HepG2 (cell line): Measurements from ENCODE around the gene SLC39A3. TPM values are rescaled to one million over a fixed set of nuclear protein-coding genes. Genes with fewer than 3 reads are reported as not detected.

ENCODE experiments used
- HNF4G ChIP-seq, 2 experiments: sonication (generic) in 1 of 2; formaldehyde crosslinking in 1 of 2; IDR thresholded peaks; 2 replicates each; pipeline versions ENCODE4 v1.4.0 to v1.6.1; 2011 to 2020; ENCODE audit warnings: borderline replicate concordance in 2 of 2, low read depth in 2 of 2, mild to moderate bottlenecking in 2 of 2, low read length in 1 of 2, missing genetic modification reagents in 1 of 2, moderate library complexity in 1 of 2
- IRX3 ChIP-seq: sonication (generic); formaldehyde crosslinking; IDR thresholded peaks from 2 replicates; pipeline ENCODE4 v1.8.1; 2023; ENCODE audit warnings: mild to moderate bottlenecking, low read depth, missing genetic modification reagents, borderline replicate concordance
- JARID2 ChIP-seq: sonication (generic); formaldehyde crosslinking; IDR thresholded peaks from 2 replicates; pipeline ENCODE4 v1.8.1; 2023; ENCODE audit warnings: missing genetic modification reagents, inconsistent platforms; ENCODE audit not compliant: insufficient replicate concordance
- MZF1 ChIP-seq: sonication (generic); formaldehyde crosslinking; IDR thresholded peaks from 2 replicates; pipeline ENCODE4 v1.8.1; 2023; ENCODE audit warnings: mild to moderate bottlenecking, missing genetic modification reagents, borderline replicate concordance
- NFKBIZ ChIP-seq: IDR thresholded peaks from 2 replicates; pipeline ENCODE4 v1.6.1; 2018; ENCODE audit warnings: missing genetic modification reagents, missing compliant biosample characterization
- SRSF1 ChIP-seq: fragments of 200-400 bp; formaldehyde crosslinking; optimal IDR thresholded peaks from 2 replicates; pipeline ENCODE3; 2017; ENCODE audit warnings: mild to moderate bottlenecking, low read depth, low read length, moderate library complexity
- UBTF ChIP-seq: sonication (generic); formaldehyde crosslinking; IDR thresholded peaks from 2 replicates; pipeline ENCODE4 v1.4.0; 2020; ENCODE audit warnings: mild to moderate bottlenecking, missing genetic modification reagents
- ZNF318 ChIP-seq: sonication (generic); formaldehyde crosslinking; IDR thresholded peaks from 2 replicates; pipeline ENCODE4 v1.4.0; 2020; ENCODE audit warnings: mild to moderate bottlenecking, missing genetic modification reagents
- ZNF414 ChIP-seq: sonication (generic); formaldehyde crosslinking; IDR thresholded peaks from 2 replicates; pipeline ENCODE4 v1.5.0; 2020; ENCODE audit warnings: missing genetic modification reagents
- ZNF451 ChIP-seq: sonication (generic); formaldehyde crosslinking; IDR thresholded peaks from 2 replicates; pipeline ENCODE4 v1.5.0; 2020; ENCODE audit warnings: mild to moderate bottlenecking, missing genetic modification reagents
- ZNF550 ChIP-seq: sonication (generic); formaldehyde crosslinking; IDR thresholded peaks from 2 replicates; pipeline ENCODE4 v1.4.0; 2020; ENCODE audit warnings: mild to moderate bottlenecking, missing genetic modification reagents, borderline replicate concordance
- ZNF629 ChIP-seq: sonication (generic); formaldehyde crosslinking; conservative IDR thresholded peaks from 2 replicates; pipeline ENCODE4 v1.5.0; 2020; ENCODE audit warnings: missing genetic modification reagents
- ZNF713 ChIP-seq: sonication (generic); formaldehyde crosslinking; IDR thresholded peaks from 2 replicates; pipeline ENCODE4 v1.4.0; 2020; ENCODE audit warnings: mild to moderate bottlenecking, missing genetic modification reagents
- ZNF800 ChIP-seq: sonication (generic); formaldehyde crosslinking; IDR thresholded peaks from 2 replicates; pipeline ENCODE4 v1.4.0; 2020; ENCODE audit warnings: missing genetic modification reagents
- polyA plus RNA-seq, 8 experiments: library from polyadenylated mRNA; depleted of rRNA in 3 of 8; stranded (reverse) in 7 of 8; unstranded in 1 of 8; fragments of >200 nt; fragmentation: Illumina TruSeq in 4 of 8; extraction: Trizol in 4 of 8; gene quantifications; 2 replicates each; pipeline versions ENCODE4 v1.2.1 to v1.2.3, GENCODE V29; 2011 to 2016; ENCODE audit warnings: low read depth in 4 of 8, missing spikeins in 1 of 8, mixed read lengths in 1 of 8; ENCODE audit not compliant: insufficient read depth in 1 of 8
- total RNA-seq, 5 experiments: library from RNA; depleted of rRNA; stranded (reverse); fragments of >200 nt; fragmentation: Illumina TruSeq; extraction: Trizol; gene quantifications; 2 replicates each; pipeline ENCODE4 v1.2.3, GENCODE V29; 2016; ENCODE audit warnings: low read depth in 1 of 5

The SLC39A3 gene
- total and polyA plus RNA-seq, 2 of the 13 experiments (the other 11 are each of a cell fraction or from before 2014, with no cell fraction given): 33.6 to 41.6 TPM

GRCh38 chr19:2702170-2703076 lies 37.4 kb downstream of the SLC39A3 start, which contains the start of gene GNG7 (continued):
- TF ChIP-seq ZNF318: no peak
- TF ChIP-seq HNF4G (IDR thresholded peaks at IDR 0.05; ENCODE audit: borderline replicate concordance, low read depth, low read length): no peak
- no peak for TF ChIP-seq HNF4G (CRISPR knock-in tag; IDR thresholded peaks at IDR 0.05; ENCODE audit: borderline replicate concordance, low read depth)
- no peak for TF ChIP-seq ZNF800 (CRISPR knock-in tag)
- TF ChIP-seq ZNF629 (CRISPR knock-in tag): no peak
- TF ChIP-seq ZNF451 (CRISPR knock-in tag): no peak
- no peak for TF ChIP-seq ZNF713 (CRISPR knock-in tag)
- no peak for TF ChIP-seq ZNF550 (CRISPR knock-in tag)
- no peak; the same call in 1 of the 2 replicates for TF ChIP-seq UBTF (CRISPR knock-in tag)
- TF ChIP-seq SRSF1: no peak
- TF ChIP-seq MZF1 (CRISPR knock-in tag): no peak
- TF ChIP-seq ZNF414 (CRISPR knock-in tag): no peak
- TF ChIP-seq IRX3 (CRISPR knock-in tag): no peak
- TF ChIP-seq JARID2 (CRISPR knock-in tag): no peak
- TF ChIP-seq NFKBIZ (CRISPR knock-in tag): no peak
